ENCODE measurements around the gene ZSCAN2.
"Not testable (repeated sequence)": the region's sequence is repeated elsewhere in the genome, so short reads cannot be mapped to it uniquely, and the experiment has no call there.

DNA sequence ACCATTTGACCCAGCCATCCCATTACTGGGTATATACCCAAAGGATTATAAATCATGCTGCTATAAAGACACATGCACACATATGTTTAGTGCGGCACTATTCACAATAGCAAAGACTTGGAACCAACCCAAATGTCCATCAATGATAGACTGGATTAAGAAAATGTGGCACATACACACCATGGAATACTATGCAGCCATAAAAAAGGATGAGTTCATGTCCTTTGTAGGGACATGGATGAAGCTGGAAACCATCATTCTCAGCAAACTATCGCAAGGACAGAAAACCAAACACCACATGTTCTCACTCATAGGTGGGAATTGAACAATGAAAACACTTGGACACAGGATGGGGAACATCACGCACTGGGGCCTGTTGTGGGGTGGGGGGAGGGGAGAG lies 44.1 kb upstream of the ZSCAN2 start:
- not testable (repeated sequence) for TF ChIP-seq EP300 (IDR thresholded peaks at IDR 0.05)
- TF ChIP-seq, protein P1, sequence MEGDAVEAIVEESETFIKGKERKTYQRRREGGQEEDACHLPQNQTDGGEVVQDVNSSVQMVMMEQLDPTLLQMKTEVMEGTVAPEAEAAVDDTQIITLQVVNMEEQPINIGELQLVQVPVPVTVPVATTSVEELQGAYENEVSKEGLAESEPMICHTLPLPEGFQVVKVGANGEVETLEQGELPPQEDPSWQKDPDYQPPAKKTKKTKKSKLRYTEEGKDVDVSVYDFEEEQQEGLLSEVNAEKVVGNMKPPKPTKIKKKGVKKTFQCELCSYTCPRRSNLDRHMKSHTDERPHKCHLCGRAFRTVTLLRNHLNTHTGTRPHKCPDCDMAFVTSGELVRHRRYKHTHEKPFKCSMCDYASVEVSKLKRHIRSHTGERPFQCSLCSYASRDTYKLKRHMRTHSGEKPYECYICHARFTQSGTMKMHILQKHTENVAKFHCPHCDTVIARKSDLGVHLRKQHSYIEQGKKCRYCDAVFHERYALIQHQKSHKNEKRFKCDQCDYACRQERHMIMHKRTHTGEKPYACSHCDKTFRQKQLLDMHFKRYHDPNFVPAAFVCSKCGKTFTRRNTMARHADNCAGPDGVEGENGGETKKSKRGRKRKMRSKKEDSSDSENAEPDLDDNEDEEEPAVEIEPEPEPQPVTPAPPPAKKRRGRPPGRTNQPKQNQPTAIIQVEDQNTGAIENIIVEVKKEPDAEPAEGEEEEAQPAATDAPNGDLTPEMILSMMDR (IDR thresholded peaks at IDR 0.05), result not testable (repeated sequence)

All from suprapubic skin (tissue), 3 donors.